K562 (cell line): ENCODE measurements around the gene DDX18. TPM values are rescaled to one million over a fixed set of nuclear protein-coding genes. Genes with fewer than 3 reads are reported as not detected.

Experiments
- ATAC-seq: fragments of 200-7000 bp; cut with Tn5 transposase; 3 replicates; pipeline ENCODE4 v1.9.1; 2020; ENCODE audit warnings: moderate library complexity
- BruUV-seq: library from RNA; stranded (reverse); fragments of 400-500 nt; replicated peaks from 2 replicates; lab custom pipeline; 2021; lab: Mats Ljungman, UMichigan
- CTCF ChIA-PET: fragments of 300-600 bp; formaldehyde crosslinking; extraction: SDS; loops from one replicate; lab custom pipeline; 2021; ENCODE audit warnings: low intra/inter-chr PET ratio; lab: Yijun Ruan, JAX
- POLR2A ChIA-PET: fragments of 300-600, 350-650 bp; sonication (Branson Sonifier 250); formaldehyde crosslinking; extraction: SDS; loops from one replicate; lab custom pipeline; 2021; ENCODE audit warnings: antibody characterized with exemption, inconsistent platforms; lab: Yijun Ruan, JAX
- DNase-seq, 4 experiments: peaks; one replicate each; pipeline versions ENCODE4 v3.0.0 to v3.0.0-alpha.2; 2011 to 2018; ENCODE audit warnings: low spot score in 3 of 4, mixed read lengths in 3 of 4; ENCODE audit errors: extremely low read depth in 1 of 4
- FAIRE-seq: peaks from 2 replicates; lab custom pipeline; 2011; peaks lifted over from hg19 to GRCh38; lab: Jason Lieb, UNC
- H2AFZ ChIP-seq: 2 replicates; pipeline ENCODE4 v1.6.0; 2011; ENCODE audit warnings: low read depth, low read length, control low read depth, inconsistent platforms
- H3K27ac ChIP-seq: fragments of 200-600 bp; 3 replicates; pipeline ENCODE4 v1.8.0; 2011; ENCODE audit warnings: low read depth, mild to moderate bottlenecking, control low read depth, inconsistent platforms, low read length, moderate library complexity, mixed read lengths; ENCODE audit errors: extremely low read depth
- H3K27me3 ChIP-seq, 2 experiments: fragments of 300-600 bp in 1 of 2; 2 replicates in 1 of 2; 3 replicates in 1 of 2; pipeline versions ENCODE4 v1.6.0 to v1.8.0; 2011; ENCODE audit warnings: inconsistent platforms in 2 of 2, low read length in 2 of 2, mild to moderate bottlenecking in 1 of 2, mixed read lengths in 1 of 2, moderate library complexity in 1 of 2; ENCODE audit not compliant: control insufficient read depth in 2 of 2, insufficient read depth in 2 of 2
- H3K36me3 ChIP-seq: fragments of 300-600 bp; 3 replicates; pipeline ENCODE4 v1.8.0; 2011; ENCODE audit warnings: mild to moderate bottlenecking, low read length, inconsistent platforms; ENCODE audit not compliant: control insufficient read depth, insufficient read depth
- H3K4me1 ChIP-seq, 2 experiments: fragments of 200-600 bp in 1 of 2; replicated peaks in 1 of 2; 2 replicates in 1 of 2; 3 replicates in 1 of 2; pipeline versions ENCODE4 v1.5.1 to v1.8.0; 2011; ENCODE audit warnings: inconsistent platforms in 2 of 2, low read length in 2 of 2, mild to moderate bottlenecking in 1 of 2, mixed read lengths in 1 of 2, moderate library complexity in 1 of 2; ENCODE audit not compliant: control insufficient read depth in 2 of 2, insufficient read depth in 2 of 2
- H3K4me2 ChIP-seq: 2 replicates; pipeline ENCODE4 v1.6.1; 2011; ENCODE audit warnings: low read length, control low read depth, inconsistent platforms, mixed read lengths; ENCODE audit not compliant: insufficient read depth
- H3K4me3 ChIP-seq: fragments of 200-600 bp; sonication (generic), shearing (Covaris generic); 2 replicates; pipeline ENCODE4 v1.5.1; 2016; ENCODE audit warnings: control low read depth, inconsistent platforms
- H3K79me2 ChIP-seq: fragments of 200-600 bp; 3 replicates; pipeline ENCODE4 v1.8.0; 2011; ENCODE audit warnings: low read length, inconsistent platforms; ENCODE audit not compliant: control insufficient read depth, insufficient read depth
- H3K9ac ChIP-seq, 2 experiments: 2 replicates each; pipeline versions ENCODE4 v1.6.0 to v1.6.1; 2011; ENCODE audit warnings: low read depth in 2 of 2, low read length in 2 of 2, control low read depth in 1 of 2, inconsistent platforms in 1 of 2, mild to moderate bottlenecking in 1 of 2, mixed read lengths in 1 of 2; ENCODE audit not compliant: insufficient read depth in 1 of 2
- H3K9me1 ChIP-seq: one replicate; pipeline ENCODE4 v1.6.0; 2011; ENCODE audit warnings: inconsistent platforms, mild to moderate bottlenecking, low read length, moderate library complexity; ENCODE audit not compliant: control insufficient read depth, insufficient read depth
- H3K9me3 ChIP-seq: replicated peaks from 2 replicates; pipeline ENCODE4 v1.5.1; 2011; ENCODE audit warnings: low read depth, low read length, inconsistent platforms; ENCODE audit not compliant: control insufficient read depth, insufficient read depth
- H4K20me1 ChIP-seq: replicated peaks from 2 replicates; pipeline ENCODE4 v1.6.1; 2011; ENCODE audit warnings: low read length, inconsistent platforms, mixed read lengths; ENCODE audit not compliant: control insufficient read depth, insufficient read depth
- CBX5 ChIP-seq: IDR thresholded peaks from 2 replicates; pipeline ENCODE4 v1.6.1; 2014; ENCODE audit warnings: low read depth, borderline replicate concordance
- ELF4 ChIP-seq: fragments of 450-650 bp; formaldehyde crosslinking; IDR thresholded peaks from 2 replicates; pipeline ENCODE4 v1.4.0; 2022; ENCODE audit warnings: missing genetic modification characterization
- EZH2 ChIP-seq: IDR thresholded peaks from 2 replicates; pipeline ENCODE4 v1.6.1; 2012; ENCODE audit warnings: low read depth, mild to moderate bottlenecking, inconsistent platforms, low read length, borderline replicate concordance
- FOS ChIP-seq: IDR thresholded peaks from 3 replicates; pipeline ENCODE4 v1.6.1; 2011; ENCODE audit not compliant: insufficient read length; ENCODE audit errors: extremely low read depth
- MTA3 ChIP-seq: fragments of 450-650 bp; formaldehyde crosslinking; IDR thresholded peaks from 2 replicates; pipeline ENCODE4 v1.6.1; 2017; ENCODE audit warnings: mild to moderate bottlenecking, borderline replicate concordance
- NFYB ChIP-seq: IDR thresholded peaks from 2 replicates; pipeline ENCODE4 v1.6.1; 2011; ENCODE audit warnings: mild to moderate bottlenecking, moderate library complexity; ENCODE audit not compliant: insufficient read length; ENCODE audit errors: extremely low read depth
- XRCC5 ChIP-seq: fragments of 200-400 bp; formaldehyde crosslinking; IDR thresholded peaks from 2 replicates; pipeline ENCODE4 v1.6.1; 2017; ENCODE audit warnings: low read depth, mild to moderate bottlenecking, low read length
- ZNF324 ChIP-seq: fragments of 250-450 bp; sonication (Bioruptor Pico); IDR thresholded peaks from 2 replicates; pipeline ENCODE4 v1.4.0; 2020; ENCODE audit warnings: mild to moderate bottlenecking
- ZNF551 ChIP-seq: fragments of 250-450 bp; sonication (Bioruptor Pico); IDR thresholded peaks from 2 replicates; pipeline ENCODE4 v1.5.0; 2021; ENCODE audit warnings: mild to moderate bottlenecking, moderate library complexity
- WGBS: fragments of 100-300 bp; shearing (Covaris generic); methylation state at CpG from one replicate; pipeline ENCODE4 v1.1.6; 2016; ENCODE audit warnings: low coverage, mixed read lengths; ENCODE audit not compliant: insufficient coverage; ENCODE audit errors: missing lambda C conversion rate; 5-methylcytosine and 5-hydroxymethylcytosine counted together
- in situ Hi-C: fragments of 300-500 bp; cut with MboI; formaldehyde crosslinking; loops from 4 replicates; pipeline ENCODE4 v1.15.0; 2018; ENCODE audit warnings: inconsistent platforms, mixed read lengths
- intact Hi-C: fragments of 100-400 bp; cut with micrococcal nuclease; formaldehyde crosslinking; loops from 2 replicates; pipeline ENCODE4 v1.14.2; 2022
- polyA plus RNA-seq, 8 experiments: library from polyadenylated mRNA; depleted of rRNA in 4 of 8; stranded (reverse) in 5 of 8; unstranded in 3 of 8; fragments of >200 nt; fragmentation: Nextera tagmentation in 2 of 8; fragmentation: Illumina TruSeq in 1 of 8; extraction: Ambion mirVana in 2 of 8; extraction: Trizol in 1 of 8; gene quantifications; 2 replicates each; pipeline versions ENCODE4 v1.2.1 to v1.2.3, GENCODE V29; 2011 to 2014; ENCODE audit warnings: inconsistent platforms in 1 of 8, missing spikeins in 1 of 8
- total RNA-seq, 7 experiments: library from RNA; depleted of rRNA in 6 of 7; stranded (reverse); fragments of >200 nt in 6 of 7; fragmentation: Illumina TruSeq in 2 of 7; extraction: Trizol in 2 of 7; gene quantifications; 2 replicates each; pipeline versions ENCODE4 v1.2.1 to v1.2.3, GENCODE V29; 2011 to 2021; ENCODE audit warnings: low replicate concordance in 1 of 7
- TF ChIP-seq, protein P1 (sequence below): fragments of 450-650 bp; IDR thresholded peaks from 2 replicates; pipeline ENCODE4 v1.6.1; 2016; ENCODE audit warnings: low read depth, mild to moderate bottlenecking, moderate library complexity

Gene DDX18
- total and polyA plus RNA-seq, 9 of the 15 experiments (the other 6 are each of a cell fraction or from before 2014, with no cell fraction given) = 67.9 to 156 (median 116) TPM

GRCh38 chr2:117833911-117834310, 19.4 kb downstream of the DDX18 start:
- no peak overlapping the region for H2AFZ ChIP-seq
- ChIA-PET POLR2A (interaction anchor here (1.6 kb wide), 1 partner anchor 19 kb away, joined by 6 read pairs; the partner anchor contains the start of gene DDX18), CTCF (no interaction called here)
- peaks cover 52% of the 10 kb centered on the region for H3K36me3 ChIP-seq
- BruUV-seq = no TSS peak
- no peak overlapping the region for H3K9ac ChIP-seq
- H3K27me3 ChIP-seq = no peaks in the 10 kb centered on the region
- no peak for FAIRE-seq
- no peaks in the 10 kb centered on the region for H3K79me2 ChIP-seq
- WGBS = 84% methylated on average over 3 of the region's 3 CpGs
- ATAC-seq = no peak
- peaks cover 4% of the 10 kb centered on the region for H3K9me1 ChIP-seq
- in situ Hi-C loops (no loop called here), intact Hi-C loops (no loop called here)
- H3K4me3 ChIP-seq = no peak overlapping the region
- peaks cover 0 to 4% of the 10 kb centered on the region in 2 experiments; a peak in 2 of 5 replicates for H3K4me1 ChIP-seq
- H3K4me2 ChIP-seq = no peak overlapping the region
- H3K9me3 ChIP-seq = no peaks in the 10 kb centered on the region
- H3K27ac ChIP-seq = no peak overlapping the region
- TF ChIP-seq MTA3 (no peak), XRCC5 (no peak), ZNF324 (CRISPR knock-in tag) (no peak), ELF4 (CRISPR knock-in tag) (no peak), FOS (no peak), ZNF551 (CRISPR knock-in tag) (no peak), CBX5 (no peak), NFYB (no peak), EZH2 (no peak)
- TF ChIP-seq, protein P1, sequence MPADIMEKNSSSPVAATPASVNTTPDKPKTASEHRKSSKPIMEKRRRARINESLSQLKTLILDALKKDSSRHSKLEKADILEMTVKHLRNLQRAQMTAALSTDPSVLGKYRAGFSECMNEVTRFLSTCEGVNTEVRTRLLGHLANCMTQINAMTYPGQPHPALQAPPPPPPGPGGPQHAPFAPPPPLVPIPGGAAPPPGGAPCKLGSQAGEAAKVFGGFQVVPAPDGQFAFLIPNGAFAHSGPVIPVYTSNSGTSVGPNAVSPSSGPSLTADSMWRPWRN = no peak
- no peak for DNase-seq
- H4K20me1 ChIP-seq = 0 out of 2 replicates have a peak, but pooled peaks cover 4% of the 10 kb centered on the region
